ENCODE measurements around the gene TLE6. TPM values are rescaled to one million over a fixed set of nuclear protein-coding genes. Genes with fewer than 3 reads are reported as not detected.

TLE6 gene
- total and polyA plus RNA-seq, 2 of the 4 experiments (the other 2 are of a cell fraction): under 0.01 to 0.17 TPM

DNA sequence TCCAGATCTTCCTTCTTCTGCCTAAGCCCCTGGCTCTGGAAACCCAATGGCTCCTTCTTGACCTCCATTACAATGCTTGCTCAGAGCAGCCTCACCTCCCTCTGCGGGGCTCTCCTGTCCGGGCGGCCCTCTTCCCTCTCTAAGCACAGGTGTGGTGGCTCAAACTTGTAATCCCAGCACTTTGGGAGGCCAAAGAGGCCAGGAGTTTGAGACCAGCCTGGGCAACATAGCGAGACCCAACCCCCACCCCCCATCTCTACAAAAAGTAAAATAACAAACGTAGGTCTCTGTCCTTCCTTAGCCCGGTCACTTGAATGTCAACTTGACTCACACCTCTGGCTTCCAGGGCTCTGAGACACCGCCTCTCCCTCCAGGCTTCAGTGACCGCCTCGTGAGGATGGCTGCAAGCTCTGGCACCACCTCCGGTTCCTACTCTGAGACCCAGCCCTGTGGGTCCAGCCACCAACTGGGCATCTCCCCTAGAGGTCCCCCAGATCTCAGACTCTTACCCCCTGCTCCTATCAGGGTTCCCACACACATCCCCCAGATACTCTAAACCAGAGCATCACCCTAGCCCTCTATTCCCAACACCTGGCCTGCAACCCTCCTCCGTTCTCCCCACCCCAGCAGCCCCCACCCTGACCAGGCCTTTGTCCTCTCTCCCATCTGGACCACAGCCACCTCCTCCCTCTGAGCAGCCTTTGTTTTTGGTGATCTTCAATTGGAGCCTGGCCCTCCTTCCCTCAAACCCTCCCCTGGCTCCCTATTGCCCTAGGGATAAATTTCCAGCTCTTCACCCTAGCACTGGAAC lies 56.4 kb downstream of the TLE6 start:
- Histone ChIP-seq H2AFZ (replicated peaks; ENCODE audit: low read length, poor library complexity) (peak overlapping the region; percentile 11), H3K27me3 (ENCODE audit: control insufficient read depth, insufficient read depth, low read length) (peaks cover 20% of the 10 kb centered on the region), H3K4me3 (ENCODE audit: insufficient read depth, low read depth, low read length) (no peak overlapping the region), H3K23ac (ENCODE audit: low read depth, low read length) (no peak overlapping the region), H3K18ac (ENCODE audit: low read depth, low read length) (no peak overlapping the region), H3K4me1 (ENCODE audit: control insufficient read depth, insufficient read depth, low read length) (peaks cover 12% of the 10 kb centered on the region), H3K56ac (ENCODE audit: extremely low read depth, insufficient read depth, low read length) (no peak overlapping the region), H3K36me3 (ENCODE audit: control insufficient read depth, insufficient read depth, low read length) (no peaks in the 10 kb centered on the region), H3K9me3 (ENCODE audit: control insufficient read depth, insufficient read depth, low read length) (no peaks in the 10 kb centered on the region), H2BK120ac (ENCODE audit: low read depth, low read length) (no peak overlapping the region), H3K27ac (ENCODE audit: insufficient read depth, low read length) (no peak overlapping the region), H2AK9ac (replicated peaks; ENCODE audit: low read depth, low read length, poor library complexity) (peak overlapping the region; percentile 45), H2BK20ac (ENCODE audit: low read depth, low read length) (no peak overlapping the region), H4K8ac (ENCODE audit: low read depth in 2 of 2, low read length in 2 of 2) (peak overlapping the region in 1 of 2 experiments; percentile 95; a peak in 2 of 4 replicates), H4K91ac (ENCODE audit: insufficient read depth, low read depth, low read length) (no peak overlapping the region), H4K5ac (ENCODE audit: low read depth, low read length) (no peak overlapping the region), H4K20me1 (ENCODE audit: insufficient read depth, low read length) (no peaks in the 10 kb centered on the region), H3K9me1 (ENCODE audit: insufficient read depth, low read length) (no peaks in the 10 kb centered on the region), H2BK15ac (ENCODE audit: low read depth, low read length) (no peak overlapping the region), H3K14ac (replicated peaks; ENCODE audit: low read depth, low read length) (no peak overlapping the region), H3K9ac (ENCODE audit: low read depth, low read length) (no peak overlapping the region), H3K4me2 (ENCODE audit: low read depth, low read length) (no peak overlapping the region), H2AK5ac (ENCODE audit: low read depth, low read length) (peak overlapping the region; percentile 54; the same call in 1 of the 2 replicates), H3K4ac (ENCODE audit: low read depth, low read length) (no peak overlapping the region), H2BK5ac (ENCODE audit: low read depth, low read length, poor library complexity, severe bottlenecking) (no peak overlapping the region), H3K79me1 (ENCODE audit: low read depth in 1 of 2, low read length in 2 of 2) (peaks cover 0 to 3% of the 10 kb centered on the region in 2 experiments; a peak in 1 of 4 replicates)
- ChIA-PET POLR2A (ENCODE audit: unreplicated experiment) (no interaction called here), CTCF (no interaction called here)
- WGBS, 2 experiments (ENCODE audit: extremely low coverage in 2 of 2, insufficient read length in 1 of 2): 37% methylated on average over 6 of the region's 11 CpGs; no CpG with 5 or more reads in 1 of the 2 experiments
- BruUV-seq (replicated peaks): no TSS peak
- no peak for TF ChIP-seq MXI1 (IDR thresholded peaks at IDR 0.05; ENCODE audit: borderline replicate concordance, low read depth, low read length)
- intact Hi-C loops (cut with micrococcal nuclease): loop anchor here (2.0 kb wide), 1 partner anchor 57 kb away; the partner anchor contains the start of gene TLE6
- ATAC-seq (ENCODE audit: low read depth) (no peak), DNase-seq (no peak)
- in situ Hi-C loops (cut with MboI; ENCODE audit: low sequenced_read_pairs): no loop called here
- dilution Hi-C loops (cut with HindIII; ENCODE audit: low sequenced_read_pairs, unreplicated experiment): no loop called here
